Measurements from ENCODE around the gene EBF3.

The EBF3 gene, protein sequence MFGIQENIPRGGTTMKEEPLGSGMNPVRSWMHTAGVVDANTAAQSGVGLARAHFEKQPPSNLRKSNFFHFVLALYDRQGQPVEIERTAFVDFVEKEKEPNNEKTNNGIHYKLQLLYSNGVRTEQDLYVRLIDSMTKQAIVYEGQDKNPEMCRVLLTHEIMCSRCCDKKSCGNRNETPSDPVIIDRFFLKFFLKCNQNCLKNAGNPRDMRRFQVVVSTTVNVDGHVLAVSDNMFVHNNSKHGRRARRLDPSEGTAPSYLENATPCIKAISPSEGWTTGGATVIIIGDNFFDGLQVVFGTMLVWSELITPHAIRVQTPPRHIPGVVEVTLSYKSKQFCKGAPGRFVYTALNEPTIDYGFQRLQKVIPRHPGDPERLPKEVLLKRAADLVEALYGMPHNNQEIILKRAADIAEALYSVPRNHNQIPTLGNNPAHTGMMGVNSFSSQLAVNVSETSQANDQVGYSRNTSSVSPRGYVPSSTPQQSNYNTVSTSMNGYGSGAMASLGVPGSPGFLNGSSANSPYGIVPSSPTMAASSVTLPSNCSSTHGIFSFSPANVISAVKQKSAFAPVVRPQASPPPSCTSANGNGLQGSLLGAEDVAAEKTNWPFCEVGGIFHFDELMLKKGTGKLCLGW

DNA sequence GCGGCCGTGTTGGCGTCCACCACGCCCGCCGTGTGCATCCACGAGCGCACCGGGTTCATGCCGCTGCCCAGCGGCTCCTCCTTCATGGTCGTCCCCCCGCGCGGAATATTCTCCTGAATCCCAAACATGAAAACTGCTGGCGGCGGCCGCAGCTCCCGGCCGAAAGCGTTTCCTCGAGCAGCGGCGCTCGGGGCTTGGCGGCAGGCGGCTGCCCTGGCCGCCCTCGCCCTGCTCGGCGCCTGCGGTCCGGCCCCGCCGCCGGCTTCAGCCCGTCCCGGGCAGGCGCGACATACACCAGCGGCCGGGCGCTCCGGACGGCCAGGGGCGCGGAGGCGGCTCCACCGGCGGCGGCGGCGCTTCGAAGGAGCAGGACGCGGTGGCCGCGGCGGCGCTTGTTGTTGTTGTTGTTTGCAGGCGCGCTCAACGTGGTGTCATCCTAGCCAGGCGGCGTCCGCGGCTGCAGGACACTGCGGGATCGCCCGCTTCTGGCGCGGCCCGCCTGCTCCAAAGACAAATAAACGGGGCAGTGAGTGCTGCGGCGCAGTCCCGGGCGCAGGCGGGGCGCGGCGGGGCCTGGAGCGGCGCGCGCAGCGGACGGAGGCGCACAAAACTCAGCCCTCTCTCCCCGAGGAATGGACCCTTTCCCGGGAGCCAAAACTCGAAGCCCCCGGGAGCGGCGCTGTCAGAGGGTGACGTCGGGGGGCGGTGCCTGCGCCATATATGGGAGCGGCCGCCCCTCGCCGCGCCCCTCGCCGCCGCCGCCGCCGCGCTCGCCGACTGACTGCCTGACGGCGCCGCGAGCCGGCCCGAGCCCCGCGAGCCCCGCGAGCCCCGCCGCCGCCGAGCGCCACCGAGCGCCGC is at the start of gene EBF3:
Gene EBF3 (minus strand): TSS at position 634 of the 861 bp plus-strand sequence. CDS start 506 bp downstream, at position 128.
- peak in 1 of 3 experiments; percentile 48 for DNase-seq (ENCODE audit: low read depth in 3 of 3)

- no peak for DNase-seq (ENCODE audit: low read depth in 3 of 3)
Observed at GRCh38 chr10:130013335-130014262, 49.5 kb upstream of the EBF3 start.

- no peak for DNase-seq (ENCODE audit: low read depth in 3 of 3)
Observed at GRCh38 chr10:130012129-130012528, 48.1 kb upstream of the EBF3 start.

- DNase-seq (ENCODE audit: low read depth in 3 of 3): no peak
Observed at GRCh38 chr10:130010653-130011052, 46.6 kb upstream of the EBF3 start.

DNA sequence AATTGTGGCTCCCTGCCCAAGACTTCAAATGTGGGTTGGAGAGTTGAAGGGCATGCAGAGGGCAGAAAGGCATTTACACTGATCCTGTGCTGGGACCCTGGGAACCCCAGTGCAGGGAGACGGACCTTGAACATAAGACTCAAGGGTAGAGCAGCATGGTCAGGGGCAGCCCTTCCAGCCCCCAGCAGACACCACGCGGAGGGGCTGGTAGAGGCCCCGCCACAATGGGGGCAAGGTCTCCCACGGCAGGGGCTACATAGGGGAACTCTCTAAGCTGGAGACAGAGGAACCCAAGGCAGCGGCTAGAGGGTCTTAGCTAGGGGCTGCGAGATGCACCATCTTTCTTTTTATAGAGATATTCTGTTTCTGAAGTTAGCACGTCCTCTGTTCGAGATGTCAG is 45.2 kb upstream of the EBF3 start:
- DNase-seq (ENCODE audit: low read depth in 3 of 3): no peak

DNA sequence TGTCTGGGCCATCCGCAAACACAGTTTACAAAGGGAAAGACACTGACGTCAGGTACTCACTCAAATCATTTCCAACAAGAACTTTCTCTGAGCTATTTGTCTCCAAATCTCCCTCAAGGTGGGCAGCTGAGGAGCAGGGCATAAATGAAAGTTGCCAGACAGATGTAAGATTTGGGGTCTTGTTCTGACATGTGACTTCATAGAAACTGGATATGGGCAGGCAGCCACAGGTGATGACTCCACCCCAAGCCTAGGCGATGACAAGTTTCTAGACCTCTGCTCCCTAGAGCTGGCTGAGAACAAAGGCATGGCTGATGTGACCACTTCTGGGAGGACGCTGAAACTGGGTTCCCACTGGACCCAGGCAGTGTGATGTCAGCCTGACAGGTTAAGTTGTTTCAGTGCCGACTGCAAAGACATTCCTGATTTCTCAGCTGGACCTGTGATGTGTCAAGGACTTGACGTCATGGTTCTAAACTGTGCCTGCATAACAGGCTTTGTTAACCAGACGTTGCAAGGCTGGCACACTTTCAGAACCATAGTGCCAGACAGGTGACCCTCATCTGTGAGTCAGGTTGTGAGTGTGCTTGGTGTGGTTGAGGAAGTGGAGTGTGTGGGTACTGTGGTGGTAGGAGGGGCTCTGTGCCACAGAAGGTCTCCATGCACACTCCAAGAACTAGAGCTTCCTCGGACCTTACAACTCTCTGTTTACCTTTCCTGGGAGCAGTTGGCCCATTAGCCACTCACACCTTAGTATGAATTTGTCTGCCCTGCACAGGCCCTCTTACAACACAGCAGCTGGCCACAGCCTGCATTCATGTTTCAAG is 39.9 kb upstream of the EBF3 start:
- DNase-seq (ENCODE audit: low read depth in 3 of 3): no peak

DNA sequence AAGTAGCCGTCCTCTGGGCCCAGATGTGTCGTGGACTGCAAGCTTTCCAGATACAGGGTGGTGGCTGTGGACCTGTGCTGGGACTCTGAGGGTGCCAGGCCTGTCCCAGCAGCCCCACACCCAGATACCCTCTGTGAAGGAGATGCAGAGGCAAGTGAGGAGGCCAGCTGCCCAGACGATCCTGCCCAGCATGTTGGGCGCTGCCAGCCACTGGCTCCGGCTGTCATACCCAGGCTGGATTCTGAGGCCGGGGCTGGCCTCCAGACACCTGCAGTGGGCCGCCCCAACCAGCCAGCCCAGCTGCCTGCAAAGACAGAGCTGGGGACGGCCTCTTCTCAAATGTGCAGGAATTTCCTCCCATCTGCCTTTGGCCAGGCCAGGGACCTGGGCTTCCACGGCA is 39.1 kb upstream of the EBF3 start:
- no peak for DNase-seq (ENCODE audit: low read depth in 3 of 3)

- DNase-seq (ENCODE audit: low read depth in 3 of 3): no peak
Observed at GRCh38 chr10:130002606-130003005, 38.5 kb upstream of the EBF3 start.

DNA sequence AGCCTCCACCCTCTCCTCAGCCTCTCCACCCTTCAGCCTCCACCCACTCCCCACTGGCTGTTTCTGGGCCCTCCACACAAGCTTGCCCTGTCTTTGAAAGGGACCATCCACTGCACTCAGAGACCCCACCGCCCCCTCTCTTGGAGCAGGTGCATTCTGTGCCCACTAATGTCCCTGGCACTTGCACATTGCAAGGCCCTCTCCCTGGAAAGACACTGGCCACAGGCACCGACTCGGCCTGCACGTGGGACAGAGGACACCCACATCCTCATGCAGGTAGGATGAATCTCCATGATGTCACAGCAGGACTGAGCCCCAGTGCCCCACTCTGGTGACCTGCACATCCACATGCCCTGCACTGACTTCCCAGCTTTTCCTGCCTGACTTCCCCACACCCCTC is 36.8 kb upstream of the EBF3 start:
- DNase-seq (ENCODE audit: low read depth in 3 of 3): no peak

DNA sequence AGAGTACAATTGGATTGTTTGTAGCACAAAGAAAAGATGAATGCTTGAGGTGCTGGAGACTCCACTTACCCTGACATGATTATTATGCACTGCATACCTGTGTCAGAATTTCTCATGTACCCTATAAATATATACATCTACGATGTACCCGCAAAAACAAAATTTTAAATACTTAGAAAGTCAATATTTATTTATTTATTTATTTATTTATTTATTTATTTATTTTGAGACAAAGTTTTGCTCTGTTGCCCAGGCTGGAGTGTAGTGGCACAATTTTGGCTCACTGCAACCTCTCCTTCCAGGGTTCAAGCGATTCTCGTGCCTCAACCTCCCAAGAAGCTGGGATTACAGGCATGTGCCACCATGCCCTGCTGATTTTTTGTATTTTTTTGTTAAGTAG is 35.1 kb upstream of the EBF3 start:
- DNase-seq (ENCODE audit: low read depth in 3 of 3): no peak

GRCh38 chr10:129993621-129994020 is 29.5 kb upstream of the EBF3 start:
- no peak for DNase-seq (ENCODE audit: low read depth in 3 of 3)

GRCh38 chr10:129992356-129992755 is 28.3 kb upstream of the EBF3 start:
- no peak for DNase-seq (ENCODE audit: low read depth in 3 of 3)

DNA sequence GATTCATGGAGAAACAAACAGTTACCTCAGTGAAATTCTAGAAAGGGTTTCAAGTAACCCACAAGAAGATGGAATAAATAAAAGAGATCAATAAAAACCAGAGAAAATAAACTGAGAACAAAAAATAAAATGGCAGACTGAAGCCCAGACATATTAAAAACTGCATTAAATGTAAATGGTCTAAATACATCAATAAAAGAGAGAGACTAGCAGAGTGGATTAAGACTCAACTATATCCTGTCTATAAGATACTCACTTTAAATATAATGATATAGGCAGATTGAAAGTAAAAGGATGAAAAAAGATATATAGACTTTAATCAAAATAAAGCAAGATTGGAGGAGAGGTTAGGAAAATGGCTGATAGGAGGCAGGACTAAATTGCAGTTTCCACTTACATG is 18.8 kb upstream of the EBF3 start:
- DNase-seq (ENCODE audit: low read depth in 3 of 3): no peak

DNA sequence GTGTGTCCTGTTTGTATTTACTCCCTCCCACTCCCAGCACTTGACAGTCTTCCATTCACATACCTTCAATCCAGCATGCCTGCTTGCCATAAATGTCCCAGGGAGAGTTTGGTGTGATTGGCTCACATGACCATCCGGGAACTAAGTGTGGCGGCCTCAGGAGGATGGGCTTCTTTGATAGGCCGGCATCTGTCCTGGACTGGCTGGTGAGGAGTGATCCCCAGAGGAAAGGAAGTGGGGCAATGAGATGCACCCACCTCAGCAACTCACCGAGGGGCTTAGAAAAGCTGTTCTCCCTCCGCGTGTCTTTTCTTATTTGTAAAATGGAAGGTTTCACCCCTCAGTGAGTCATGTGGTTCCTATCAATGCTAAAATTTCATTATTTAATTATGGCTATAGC is 14.9 kb upstream of the EBF3 start:
- DNase-seq (ENCODE audit: low read depth in 3 of 3): no peak

DNA sequence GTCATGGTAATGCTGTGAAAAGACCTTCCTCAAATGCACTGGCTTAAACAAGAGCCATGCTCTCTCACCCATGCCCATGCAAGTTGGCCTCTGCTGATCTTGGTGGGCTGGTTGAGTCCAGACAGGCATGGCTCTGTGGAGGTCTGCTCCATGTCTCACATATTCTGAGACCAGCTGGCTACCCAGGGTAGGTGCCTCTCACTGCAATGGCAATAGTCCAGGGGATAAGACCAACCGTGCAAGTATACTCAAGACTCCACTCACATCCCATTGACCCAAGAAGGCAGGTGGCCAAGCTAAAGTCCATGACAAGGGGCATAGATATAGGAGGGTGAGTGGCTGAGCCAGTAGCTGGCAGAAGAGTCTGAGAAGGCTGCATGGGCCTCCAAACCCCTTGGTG is 14.2 kb upstream of the EBF3 start:
- no peak for DNase-seq (ENCODE audit: low read depth in 3 of 3)

DNA sequence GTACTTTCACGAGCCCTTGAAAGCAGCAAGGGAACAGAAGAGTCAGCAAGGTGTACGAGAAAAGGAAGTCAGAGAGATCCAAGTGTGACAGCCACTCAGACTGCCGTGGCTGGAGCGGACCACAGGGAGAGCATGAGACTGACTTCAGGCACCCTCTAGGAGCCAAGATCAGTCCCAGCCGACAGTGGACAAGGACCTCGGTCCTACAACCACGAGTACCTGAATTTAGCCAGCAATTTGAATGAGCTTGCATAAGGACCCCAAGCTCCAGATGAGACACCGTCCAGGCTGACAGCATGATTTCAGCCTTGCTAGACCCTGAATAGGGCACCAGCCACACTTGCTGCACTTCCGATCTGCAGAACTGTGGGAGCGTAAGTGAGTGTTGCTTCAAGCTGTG is 13.7 kb upstream of the EBF3 start:
- DNase-seq (ENCODE audit: low read depth in 3 of 3): no peak

GRCh38 chr10:129973674-129974059 is 9.6 kb upstream of the EBF3 start:
- DNase-seq (ENCODE audit: low read depth in 3 of 3): no peak

- DNase-seq (ENCODE audit: low read depth in 3 of 3): no peak
Observed at GRCh38 chr10:129972966-129973673, 9.0 kb upstream of the EBF3 start.

DNA sequence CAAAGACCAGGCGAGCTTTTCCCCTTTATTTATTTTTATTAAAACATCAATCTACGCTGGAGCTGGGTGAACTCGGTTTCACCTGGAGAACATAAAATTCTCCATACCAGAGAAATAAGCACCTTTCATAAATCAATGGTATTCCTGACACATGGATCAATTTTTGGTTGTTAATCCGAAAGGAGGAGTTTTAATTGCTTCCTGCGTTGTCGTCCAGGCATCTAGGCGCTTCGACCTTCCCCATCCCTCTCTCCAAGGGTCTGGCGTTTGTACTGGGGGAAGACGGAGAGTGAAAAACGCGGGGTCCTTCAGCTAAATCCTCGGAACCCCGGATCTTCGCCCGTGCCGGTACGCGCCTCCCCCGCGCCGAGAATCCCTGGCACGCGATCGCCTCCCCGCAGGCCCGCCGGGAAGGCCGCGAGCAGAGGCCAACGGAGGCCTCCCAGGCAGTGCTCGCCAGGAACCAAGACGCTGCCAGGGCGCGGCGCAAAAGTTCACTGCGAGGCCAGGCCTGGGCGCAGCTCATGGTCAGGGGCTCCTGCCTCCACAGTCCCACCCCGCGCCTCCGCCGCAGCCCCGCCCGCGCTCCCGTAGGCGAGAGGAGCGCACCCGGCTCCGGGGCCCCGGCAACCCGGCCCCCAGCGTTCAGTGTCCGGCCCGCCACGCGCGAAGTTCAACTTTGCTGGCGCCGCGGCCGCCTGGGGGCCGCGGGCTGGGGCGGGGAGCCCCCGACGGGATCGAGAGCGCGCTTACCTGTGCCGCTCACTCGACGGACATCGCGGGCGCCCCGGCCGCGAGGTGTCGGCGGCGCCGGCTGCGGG is 8.3 kb upstream of the EBF3 start:
- DNase-seq (ENCODE audit: low read depth in 3 of 3): no peak
